HAP-1 (cell line): ENCODE data around the gene OR2B6.

Experiments
- DNase-seq, 2 experiments: peaks; one replicate each; pipeline ENCODE4 v3.0.0-alpha.2; 2016 to 2020; ENCODE audit warnings: low spot score in 2 of 2
- H3K27me3 ChIP-seq: fragments of 250-450 bp; sonication (Bioruptor Pico); 2 replicates; pipeline ENCODE4 v1.5.1; 2020; ENCODE audit warnings: low read depth, mild to moderate bottlenecking, moderate library complexity
- H3K36me3 ChIP-seq: fragments of 250-450 bp; sonication (Bioruptor Pico); replicated peaks from 2 replicates; pipeline ENCODE4 v1.5.1; 2020; ENCODE audit warnings: mild to moderate bottlenecking
- H3K4me1 ChIP-seq: fragments of 250-450 bp; sonication (Bioruptor Pico); 2 replicates; pipeline ENCODE4 v1.5.1; 2020; ENCODE audit warnings: mild to moderate bottlenecking
- H3K4me3 ChIP-seq: fragments of 250-450 bp; sonication (Bioruptor Pico); 2 replicates; pipeline ENCODE4 v1.5.1; 2020; ENCODE audit warnings: mild to moderate bottlenecking, moderate library complexity
- H3K9me3 ChIP-seq: fragments of 250-450 bp; sonication (Bioruptor Pico); 2 replicates; pipeline ENCODE4 v1.5.1; 2020; ENCODE audit warnings: mild to moderate bottlenecking, moderate library complexity
- in situ Hi-C: fragments of 300-500 bp; cut with MboI; formaldehyde crosslinking; loops from 3 replicates; pipeline ENCODE4 v1.14.3; 2020; ENCODE audit warnings: low sequenced_read_pairs, inconsistent platforms, mixed read lengths

The OR2B6 gene

GRCh38 chr6:28004350-28005151, 47.5 kb downstream of the OR2B6 start:
- Histone ChIP-seq H3K9me3 (no peaks in the 10 kb centered on the region), H3K4me3 (no peak overlapping the region), H3K4me1 (no peaks in the 10 kb centered on the region), H3K27me3 (no peaks in the 10 kb centered on the region), H3K36me3 (no peaks in the 10 kb centered on the region)
- in situ Hi-C loops, result no loop called here
- DNase-seq, result no peak

- no peaks in the 10 kb centered on the region for H3K4me1 ChIP-seq
- no peaks in the 10 kb centered on the region for H3K36me3 ChIP-seq
- no peak for DNase-seq
- in situ Hi-C loops, result no loop called here
- no peaks in the 10 kb centered on the region for H3K9me3 ChIP-seq
- no peaks in the 10 kb centered on the region for H3K27me3 ChIP-seq
- no peak overlapping the region for H3K4me3 ChIP-seq
Measured at GRCh38 chr6:28005152-28005890, 48.3 kb downstream of the OR2B6 start.

GRCh38 chr6:28005975-28006374, 48.9 kb downstream of the OR2B6 start:
- Histone ChIP-seq H3K36me3 (no peaks in the 10 kb centered on the region), H3K27me3 (no peaks in the 10 kb centered on the region), H3K4me3 (no peak overlapping the region), H3K9me3 (no peaks in the 10 kb centered on the region), H3K4me1 (no peaks in the 10 kb centered on the region)
- in situ Hi-C loops, result no loop called here
- DNase-seq, result no peak
